ENCODE results near the gene FOXC2.

DNA sequence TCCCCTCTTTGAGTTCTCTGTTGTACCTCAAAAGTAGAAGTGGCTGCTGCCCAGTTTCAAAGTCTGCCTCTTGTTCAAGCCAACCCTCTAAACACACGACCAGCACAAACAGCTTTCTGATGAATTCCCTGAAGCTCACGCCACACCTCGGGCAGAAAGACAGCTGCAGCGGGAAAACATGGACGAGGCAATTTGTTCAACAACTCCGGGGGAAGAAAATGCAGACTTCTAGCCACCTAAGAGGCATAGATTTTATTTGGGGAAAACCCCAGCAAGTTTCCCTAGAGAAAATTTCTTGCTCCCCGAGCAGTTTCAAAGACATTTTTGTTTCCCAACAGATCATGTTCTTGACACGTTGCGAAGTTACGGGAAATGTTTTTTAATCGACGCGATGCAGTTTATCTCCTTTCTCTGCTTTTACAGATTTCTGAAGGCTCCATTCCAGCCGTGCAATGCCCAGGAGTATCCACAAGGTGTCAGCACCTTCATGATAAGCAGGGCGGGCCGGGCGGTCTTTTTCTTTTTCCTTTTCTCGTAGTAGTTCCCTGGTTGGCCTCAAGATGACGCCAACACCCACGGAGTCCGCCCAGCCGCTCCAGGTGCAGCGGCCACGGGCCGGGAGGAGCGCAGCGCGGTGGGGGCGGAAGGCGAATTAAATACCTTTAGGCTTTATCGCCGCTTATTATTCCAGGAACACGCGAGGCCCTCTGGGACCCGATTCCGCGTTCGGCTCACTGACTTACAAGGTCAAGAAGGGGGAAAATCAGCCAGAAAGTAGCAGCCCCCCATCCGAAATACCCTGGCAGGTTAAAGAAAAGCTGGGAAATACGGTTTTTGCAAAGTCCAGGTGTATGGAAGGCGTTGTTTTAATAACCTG is 2.9 kb upstream of the FOXC2 start:
- TF ChIP-seq, protein P1, sequence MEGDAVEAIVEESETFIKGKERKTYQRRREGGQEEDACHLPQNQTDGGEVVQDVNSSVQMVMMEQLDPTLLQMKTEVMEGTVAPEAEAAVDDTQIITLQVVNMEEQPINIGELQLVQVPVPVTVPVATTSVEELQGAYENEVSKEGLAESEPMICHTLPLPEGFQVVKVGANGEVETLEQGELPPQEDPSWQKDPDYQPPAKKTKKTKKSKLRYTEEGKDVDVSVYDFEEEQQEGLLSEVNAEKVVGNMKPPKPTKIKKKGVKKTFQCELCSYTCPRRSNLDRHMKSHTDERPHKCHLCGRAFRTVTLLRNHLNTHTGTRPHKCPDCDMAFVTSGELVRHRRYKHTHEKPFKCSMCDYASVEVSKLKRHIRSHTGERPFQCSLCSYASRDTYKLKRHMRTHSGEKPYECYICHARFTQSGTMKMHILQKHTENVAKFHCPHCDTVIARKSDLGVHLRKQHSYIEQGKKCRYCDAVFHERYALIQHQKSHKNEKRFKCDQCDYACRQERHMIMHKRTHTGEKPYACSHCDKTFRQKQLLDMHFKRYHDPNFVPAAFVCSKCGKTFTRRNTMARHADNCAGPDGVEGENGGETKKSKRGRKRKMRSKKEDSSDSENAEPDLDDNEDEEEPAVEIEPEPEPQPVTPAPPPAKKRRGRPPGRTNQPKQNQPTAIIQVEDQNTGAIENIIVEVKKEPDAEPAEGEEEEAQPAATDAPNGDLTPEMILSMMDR (IDR thresholded peaks at IDR 0.05): peak; percentile 100
- TF ChIP-seq POLR2A (IDR thresholded peaks at IDR 0.05): no peak

All from esophagus squamous epithelium (tissue), 4 donors.